ENCODE measurements around the gene TMEM253. TPM values are rescaled to one million over a fixed set of nuclear protein-coding genes. Genes with fewer than 3 reads are reported as not detected.
A peak's percentile ranks its signal among the peaks of the same experiment; 100 is the strongest.

The TMEM253 gene
- polyA plus RNA-seq, 3 donors: 0.05 TPM; not detected in 2

DNA sequence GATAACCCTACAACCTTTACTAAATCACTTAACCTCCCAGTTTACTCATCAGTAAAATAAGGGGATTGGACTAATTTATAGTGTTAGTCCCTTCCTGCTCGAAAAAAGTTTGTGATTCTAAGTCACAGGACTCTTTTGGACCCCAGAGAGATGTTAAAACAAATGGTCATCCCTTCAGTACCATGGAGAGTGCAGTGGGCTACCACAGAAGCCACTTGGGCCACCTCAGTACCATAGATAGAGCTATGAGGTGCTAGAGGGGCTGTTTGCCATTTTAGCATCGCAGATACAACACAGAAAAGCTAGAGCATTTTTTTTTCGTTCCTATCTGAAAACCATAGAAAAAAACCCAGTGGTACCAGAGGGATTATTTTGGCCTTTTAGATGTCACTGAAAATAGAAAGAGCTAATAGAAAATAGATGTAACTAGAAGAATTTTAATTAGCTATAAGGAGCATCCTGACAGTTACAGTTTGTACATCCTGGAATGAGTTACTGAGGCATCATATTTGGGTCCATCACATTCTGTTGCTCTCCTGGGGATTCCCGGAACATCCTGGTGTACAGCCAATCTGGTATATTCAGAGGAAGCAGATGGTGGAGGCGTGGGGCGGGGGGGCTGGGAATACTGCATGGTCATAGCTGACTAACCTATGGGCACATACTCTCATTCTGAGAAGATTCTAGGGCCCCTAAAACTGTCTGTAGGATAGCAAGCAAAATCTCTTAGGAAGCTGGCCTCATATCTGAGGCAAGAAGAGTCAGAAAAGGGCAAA lies 5.2 kb upstream of the TMEM253 start:
- intact Hi-C loops (cut with micrococcal nuclease): loop anchor here in 1 of 2 donors (10.0 kb wide), 1 partner anchor 411 kb away; the partner anchor contains the start of genes ANG and RNASE4
- no peak overlapping the region for H3K27ac Mint-ChIP-seq
- DNase-seq: no peak

DNA sequence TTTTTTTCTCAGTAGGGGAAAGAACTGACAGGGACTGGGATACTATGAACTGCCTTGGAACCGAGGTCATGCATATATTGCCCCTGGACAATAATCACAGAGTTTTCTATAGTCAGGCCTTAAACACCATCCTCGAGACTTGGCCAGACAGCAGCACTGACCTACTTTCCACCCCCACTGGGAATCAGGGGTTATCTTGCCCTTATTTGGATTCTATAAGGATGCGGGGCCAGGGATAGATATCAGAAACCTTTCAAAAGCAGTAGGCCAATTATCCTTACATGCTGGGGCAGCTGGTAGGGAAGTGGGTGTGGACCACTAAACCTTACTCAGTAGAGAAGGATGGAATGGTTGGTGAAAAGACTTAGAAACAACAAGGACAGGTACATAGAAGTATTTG lies 4.4 kb upstream of the TMEM253 start:
- WGBS (ENCODE audit: insufficient coverage): 100% methylated on average over 1 of the region's 3 CpGs
- no peak for DNase-seq
- H3K4me3 Mint-ChIP-seq: no peak overlapping the region
- peaks cover 0 to 1% of the 10 kb centered on the region in 2 donors for H3K36me3 ChIP-seq (replicated peaks in 1 of 2; ENCODE audit: control insufficient read depth in 1 of 2, insufficient read depth in 2 of 2, low read length in 2 of 2)
- peaks cover 0 to 2% (median 0%) of the 10 kb centered on the region in 7 donors for H3K9me3 Mint-ChIP-seq
- no peak overlapping the region for H3K9ac ChIP-seq (ENCODE audit: insufficient read depth, low read length, poor library complexity, severe bottlenecking)
- peaks cover 22% of the 10 kb centered on the region for H3K4me1 Mint-ChIP-seq
- no peaks in the 10 kb centered on the region for H3K79me2 ChIP-seq (ENCODE audit: insufficient read depth, low read length)
- no peak overlapping the region for H2AFZ ChIP-seq (ENCODE audit: insufficient read depth, low read depth, low read length, poor library complexity, severe bottlenecking)
- intact Hi-C loops (cut with micrococcal nuclease): loop anchor here in 1 of 2 donors (10.0 kb wide), 1 partner anchor 412 kb away; the partner anchor contains the start of genes ANG and RNASE4
- H3K4me1 ChIP-seq (ENCODE audit: control insufficient read depth in 1 of 2, insufficient read depth in 2 of 2, low read length in 2 of 2): peaks cover 16 to 26% of the 10 kb centered on the region in 2 donors
- H3K4me2 ChIP-seq (replicated peaks; ENCODE audit: extremely low read depth, low read length, poor library complexity, severe bottlenecking): no peak overlapping the region
- no peak overlapping the region for H3K4me3 ChIP-seq (replicated peaks in 1 of 3; ENCODE audit: low read depth in 2 of 3, low read length in 3 of 3)
- no peaks in the 10 kb centered on the region for H3K9me3 ChIP-seq (replicated peaks in 1 of 2; ENCODE audit: control insufficient read depth in 1 of 2, insufficient read depth in 1 of 2, low read length in 2 of 2)
- no peak overlapping the region for H3K27ac ChIP-seq (ENCODE audit: low read depth in 1 of 2, low read length in 2 of 2)
- peaks cover 0 to 3% of the 10 kb centered on the region in 2 donors for H3K27me3 ChIP-seq (ENCODE audit: control insufficient read depth in 2 of 2, insufficient read depth in 2 of 2, low read length in 2 of 2)
- peaks cover 2 to 3% of the 10 kb centered on the region in 2 donors for H3K36me3 Mint-ChIP-seq
- peaks cover 4 to 16% (median 15%) of the 10 kb centered on the region in 3 donors for H3K27me3 Mint-ChIP-seq (ENCODE audit: low read depth in 3 of 3)
- peaks cover 6% of the 10 kb centered on the region for H4K20me1 ChIP-seq (ENCODE audit: insufficient read depth, low read length)
- TF ChIP-seq, protein P1, sequence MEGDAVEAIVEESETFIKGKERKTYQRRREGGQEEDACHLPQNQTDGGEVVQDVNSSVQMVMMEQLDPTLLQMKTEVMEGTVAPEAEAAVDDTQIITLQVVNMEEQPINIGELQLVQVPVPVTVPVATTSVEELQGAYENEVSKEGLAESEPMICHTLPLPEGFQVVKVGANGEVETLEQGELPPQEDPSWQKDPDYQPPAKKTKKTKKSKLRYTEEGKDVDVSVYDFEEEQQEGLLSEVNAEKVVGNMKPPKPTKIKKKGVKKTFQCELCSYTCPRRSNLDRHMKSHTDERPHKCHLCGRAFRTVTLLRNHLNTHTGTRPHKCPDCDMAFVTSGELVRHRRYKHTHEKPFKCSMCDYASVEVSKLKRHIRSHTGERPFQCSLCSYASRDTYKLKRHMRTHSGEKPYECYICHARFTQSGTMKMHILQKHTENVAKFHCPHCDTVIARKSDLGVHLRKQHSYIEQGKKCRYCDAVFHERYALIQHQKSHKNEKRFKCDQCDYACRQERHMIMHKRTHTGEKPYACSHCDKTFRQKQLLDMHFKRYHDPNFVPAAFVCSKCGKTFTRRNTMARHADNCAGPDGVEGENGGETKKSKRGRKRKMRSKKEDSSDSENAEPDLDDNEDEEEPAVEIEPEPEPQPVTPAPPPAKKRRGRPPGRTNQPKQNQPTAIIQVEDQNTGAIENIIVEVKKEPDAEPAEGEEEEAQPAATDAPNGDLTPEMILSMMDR (IDR thresholded peaks at IDR 0.05): no peak
- H3K27ac Mint-ChIP-seq: peak overlapping the region in 1 of 7 donors; percentile 58

More for the DNA sequence above, 5.2 kb upstream of the TMEM253 start:
- Mint-ChIP-seq H3K9me3 (peaks cover 0 to 2% (median 0%) of the 10 kb centered on the region in 7 donors), H3K4me1 (peaks cover 22% of the 10 kb centered on the region), H3K36me3 (peaks cover 8% of the 10 kb centered on the region in 2 donors), H3K27me3 (ENCODE audit: low read depth in 3 of 3) (peaks cover 4 to 16% (median 15%) of the 10 kb centered on the region in 3 donors), H3K4me3 (no peak overlapping the region)
- H3K27ac ChIP-seq (ENCODE audit: low read depth in 1 of 2, low read length in 2 of 2): no peak overlapping the region
- H3K4me3 ChIP-seq (replicated peaks in 1 of 3; ENCODE audit: low read depth in 2 of 3, low read length in 3 of 3): no peak overlapping the region
- no CpG with 5 or more reads among the region's 6 CpGs for WGBS (ENCODE audit: insufficient coverage)
- H3K27me3 ChIP-seq (ENCODE audit: control insufficient read depth in 2 of 2, insufficient read depth in 2 of 2, low read length in 2 of 2): peaks cover 0 to 3% of the 10 kb centered on the region in 2 donors
- H2AFZ ChIP-seq (ENCODE audit: insufficient read depth, low read depth, low read length, poor library complexity, severe bottlenecking): no peak overlapping the region
- no peaks in the 10 kb centered on the region for H3K79me2 ChIP-seq (ENCODE audit: insufficient read depth, low read length)
- no peak overlapping the region for H3K9ac ChIP-seq (ENCODE audit: insufficient read depth, low read length, poor library complexity, severe bottlenecking)
- TF ChIP-seq, protein P1 (IDR thresholded peaks at IDR 0.05): no peak
- H3K4me1 ChIP-seq (ENCODE audit: control insufficient read depth in 1 of 2, insufficient read depth in 2 of 2, low read length in 2 of 2): peaks cover 16 to 26% of the 10 kb centered on the region in 2 donors
- H3K9me3 ChIP-seq (replicated peaks in 1 of 2; ENCODE audit: control insufficient read depth in 1 of 2, insufficient read depth in 1 of 2, low read length in 2 of 2): no peaks in the 10 kb centered on the region
- no peak overlapping the region for H3K4me2 ChIP-seq (replicated peaks; ENCODE audit: extremely low read depth, low read length, poor library complexity, severe bottlenecking)
- H4K20me1 ChIP-seq (ENCODE audit: insufficient read depth, low read length): peaks cover 6% of the 10 kb centered on the region
- H3K36me3 ChIP-seq (replicated peaks in 1 of 2; ENCODE audit: control insufficient read depth in 1 of 2, insufficient read depth in 2 of 2, low read length in 2 of 2): peaks cover 0 to 10% of the 10 kb centered on the region in 2 donors

Data from CD14-positive monocyte (primary cell).